IMR-90 (cell line): ENCODE results near the gene HNMT. TPM values are rescaled to one million over a fixed set of nuclear protein-coding genes. Genes with fewer than 3 reads are reported as not detected.
A peak's percentile ranks its signal among the peaks of the same experiment; 100 is the strongest.

Experiments used
- ATAC-seq: fragments of 200-7000 bp; cut with Tn5 transposase; 2 replicates; pipeline ENCODE4 v1.9.1; 2020; ENCODE audit warnings: low read depth, mild to moderate bottlenecking, moderate library complexity
- BruUV-seq: library from RNA; stranded (reverse); fragments of 400-500 nt; replicated peaks from 2 replicates; lab custom pipeline; 2021; lab: Mats Ljungman, UMichigan
- CTCF ChIA-PET: fragments of 300-600 bp; formaldehyde crosslinking; extraction: SDS; loops from one replicate; lab custom pipeline; 2021; ENCODE audit warnings: antibody characterized with exemption; lab: Yijun Ruan, JAX
- POLR2A ChIA-PET: fragments of 300-600 bp; sonication (Branson Sonifier 250); formaldehyde crosslinking; loops from one replicate; lab custom pipeline; 2022; ENCODE audit warnings: antibody characterized with exemption; ENCODE audit not compliant: unreplicated experiment; lab: Charles Lee
- DNase-seq: peaks from one replicate; pipeline ENCODE4 v3.0.0; 2013
- H2AFZ ChIP-seq: replicated peaks from 2 replicates; pipeline ENCODE3; 2013; ENCODE audit warnings: low read length, mild to moderate bottlenecking; ENCODE audit not compliant: poor library complexity
- H2AK5ac ChIP-seq: 2 replicates; pipeline ENCODE4 v1.6.1; 2013; ENCODE audit warnings: low read depth, low read length, inconsistent platforms
- H2AK9ac ChIP-seq: replicated peaks from 2 replicates; pipeline ENCODE3; 2013; ENCODE audit warnings: mild to moderate bottlenecking, low read depth, low read length, moderate library complexity; ENCODE audit not compliant: poor library complexity
- H2BK120ac ChIP-seq: 2 replicates; pipeline ENCODE4 v1.6.1; 2013; ENCODE audit warnings: low read depth, low read length, inconsistent platforms
- H2BK15ac ChIP-seq: 3 replicates; pipeline ENCODE4 v1.6.1; 2013; ENCODE audit warnings: low read depth, low read length, inconsistent platforms
- H2BK20ac ChIP-seq: 2 replicates; pipeline ENCODE4 v1.6.1; 2013; ENCODE audit warnings: low read depth, mild to moderate bottlenecking, inconsistent platforms, low read length, moderate library complexity
- H2BK5ac ChIP-seq: 2 replicates; pipeline ENCODE4 v1.6.1; 2013; ENCODE audit warnings: mild to moderate bottlenecking, low read depth, low read length, inconsistent platforms; ENCODE audit not compliant: poor library complexity, severe bottlenecking
- H3K14ac ChIP-seq: replicated peaks from 2 replicates; pipeline ENCODE4 v1.6.1; 2013; ENCODE audit warnings: low read depth, low read length, inconsistent platforms
- H3K18ac ChIP-seq: 2 replicates; pipeline ENCODE4 v1.6.1; 2013; ENCODE audit warnings: low read depth, low read length, control low read depth
- H3K23ac ChIP-seq: 2 replicates; pipeline ENCODE4 v1.6.1; 2013; ENCODE audit warnings: low read depth, low read length, inconsistent platforms
- H3K27ac ChIP-seq: 2 replicates; pipeline ENCODE4 v1.5.1; 2013; ENCODE audit warnings: mild to moderate bottlenecking, control low read depth, low read length; ENCODE audit not compliant: insufficient read depth
- H3K27me3 ChIP-seq: 2 replicates; pipeline ENCODE4 v1.6.1; 2013; ENCODE audit warnings: low read length; ENCODE audit not compliant: control insufficient read depth, insufficient read depth
- H3K36me3 ChIP-seq: 2 replicates; pipeline ENCODE4 v1.6.1; 2013; ENCODE audit warnings: low read length, mixed read lengths; ENCODE audit not compliant: control insufficient read depth, insufficient read depth
- H3K4ac ChIP-seq: 2 replicates; pipeline ENCODE4 v1.6.1; 2013; ENCODE audit warnings: low read depth, low read length, inconsistent platforms
- H3K4me1 ChIP-seq: 2 replicates; pipeline ENCODE4 v1.6.1; 2013; ENCODE audit warnings: low read length, mixed read lengths; ENCODE audit not compliant: control insufficient read depth, insufficient read depth
- H3K4me2 ChIP-seq: 2 replicates; pipeline ENCODE4 v1.6.1; 2013; ENCODE audit warnings: low read depth, mild to moderate bottlenecking, control low read depth, low read length, moderate library complexity
- H3K4me3 ChIP-seq: 2 replicates; pipeline ENCODE4 v1.5.1; 2013; ENCODE audit warnings: low read depth, mild to moderate bottlenecking, control low read depth, low read length, moderate library complexity; ENCODE audit not compliant: insufficient read depth
- H3K56ac ChIP-seq: 2 replicates; pipeline ENCODE4 v1.6.1; 2013; ENCODE audit warnings: low read length, inconsistent platforms; ENCODE audit not compliant: insufficient read depth; ENCODE audit errors: extremely low read depth
- H3K79me1 ChIP-seq, 2 experiments: 2 replicates each; pipeline ENCODE4 v1.6.1; 2013; ENCODE audit warnings: low read length in 2 of 2, inconsistent platforms in 1 of 2, low read depth in 1 of 2
- H3K9ac ChIP-seq: 2 replicates; pipeline ENCODE4 v1.6.1; 2013; ENCODE audit warnings: low read depth, low read length, control low read depth
- H3K9me1 ChIP-seq: 2 replicates; pipeline ENCODE4 v1.6.1; 2013; ENCODE audit warnings: low read length, inconsistent platforms; ENCODE audit not compliant: insufficient read depth
- H3K9me3 ChIP-seq: 2 replicates; pipeline ENCODE4 v1.6.1; 2013; ENCODE audit warnings: low read length; ENCODE audit not compliant: control insufficient read depth, insufficient read depth
- H4K20me1 ChIP-seq: 2 replicates; pipeline ENCODE4 v1.6.1; 2013; ENCODE audit warnings: low read length, inconsistent platforms; ENCODE audit not compliant: insufficient read depth
- H4K5ac ChIP-seq: 2 replicates; pipeline ENCODE4 v1.6.1; 2013; ENCODE audit warnings: mild to moderate bottlenecking, low read depth, low read length, control low read depth
- H4K8ac ChIP-seq, 2 experiments: 2 replicates each; pipeline ENCODE4 v1.6.1; 2013; ENCODE audit warnings: low read depth in 2 of 2, low read length in 2 of 2, control low read depth in 1 of 2, inconsistent platforms in 1 of 2
- H4K91ac ChIP-seq: 2 replicates; pipeline ENCODE4 v1.6.1; 2013; ENCODE audit warnings: low read depth, low read length, inconsistent platforms; ENCODE audit not compliant: insufficient read depth
- CEBPB ChIP-seq: IDR thresholded peaks from 2 replicates; pipeline ENCODE4 v1.6.1; 2012; ENCODE audit warnings: low read depth, low read length, improper control_type of control experiment
- WGBS, 2 experiments: methylation state at CpG; one replicate each; pipeline versions ENCODE4 v1.1.5 to v1.1.7; 2013; ENCODE audit warnings: missing lambda C conversion rate in 2 of 2; ENCODE audit not compliant: insufficient read length in 1 of 2; ENCODE audit errors: extremely low coverage in 2 of 2; 5-methylcytosine and 5-hydroxymethylcytosine counted together
- dilution Hi-C: fragments of 300-500 bp; cut with HindIII; formaldehyde crosslinking; loops from one replicate; pipeline ENCODE4 v1.14.3; 2018; ENCODE audit warnings: low sequenced_read_pairs; ENCODE audit not compliant: unreplicated experiment
- in situ Hi-C: fragments of 300-500 bp; cut with MboI; formaldehyde crosslinking; loops from 3 replicates; pipeline ENCODE4 v1.14.3; 2019; ENCODE audit warnings: low sequenced_read_pairs, inconsistent platforms, mixed read lengths
- intact Hi-C: fragments of 100-400 bp; cut with micrococcal nuclease; formaldehyde crosslinking; loops from 2 replicates; pipeline ENCODE4 v1.10.0; 2022
- polyA plus RNA-seq, 3 experiments: library from polyadenylated mRNA; depleted of rRNA; stranded (reverse); fragments of >200 nt; gene quantifications; 2 replicates each; pipeline ENCODE4 v1.2.3, GENCODE V29; 2012; ENCODE audit warnings: low replicate concordance in 1 of 3
- total RNA-seq: library from RNA; depleted of rRNA; stranded (reverse); fragments of >200 nt; gene quantifications from 2 replicates; pipeline ENCODE4 v1.2.3, GENCODE V29; 2012
- TF ChIP-seq, protein P1 (sequence below): conservative IDR thresholded peaks from 2 replicates; pipeline ENCODE4 v1.5.1; 2012; ENCODE audit warnings: mild to moderate bottlenecking, low read depth, low read length, improper control_type of control experiment

The HNMT gene
- total and polyA plus RNA-seq, 2 of the 4 experiments (the other 2 are of a cell fraction): 6.4 to 14.2 TPM

DNA sequence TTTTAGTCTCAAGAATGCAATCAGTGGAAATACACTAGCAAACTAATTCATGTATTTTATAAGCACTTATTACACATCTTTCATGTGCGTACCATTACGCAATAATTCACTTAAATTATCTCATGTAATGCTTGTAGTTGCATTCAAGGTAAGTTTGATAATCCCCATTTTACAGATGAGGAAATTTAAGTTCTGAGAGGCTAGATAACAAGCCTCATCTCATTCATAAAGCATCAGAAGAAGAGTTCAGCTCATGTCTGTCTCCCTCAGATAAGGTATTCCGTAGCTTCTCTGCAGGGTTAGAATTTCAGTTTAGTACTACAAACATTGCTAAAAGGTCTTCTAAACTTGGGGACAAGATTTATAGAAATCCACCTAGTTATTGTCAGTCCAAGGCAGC, 47.8 kb downstream of the HNMT start:
- H2BK120ac ChIP-seq: no peak overlapping the region
- intact Hi-C loops (no loop called here), in situ Hi-C loops (no loop called here), dilution Hi-C loops (no loop called here)
- peak; percentile 88 for TF ChIP-seq CEBPB
- TF ChIP-seq, protein P1, sequence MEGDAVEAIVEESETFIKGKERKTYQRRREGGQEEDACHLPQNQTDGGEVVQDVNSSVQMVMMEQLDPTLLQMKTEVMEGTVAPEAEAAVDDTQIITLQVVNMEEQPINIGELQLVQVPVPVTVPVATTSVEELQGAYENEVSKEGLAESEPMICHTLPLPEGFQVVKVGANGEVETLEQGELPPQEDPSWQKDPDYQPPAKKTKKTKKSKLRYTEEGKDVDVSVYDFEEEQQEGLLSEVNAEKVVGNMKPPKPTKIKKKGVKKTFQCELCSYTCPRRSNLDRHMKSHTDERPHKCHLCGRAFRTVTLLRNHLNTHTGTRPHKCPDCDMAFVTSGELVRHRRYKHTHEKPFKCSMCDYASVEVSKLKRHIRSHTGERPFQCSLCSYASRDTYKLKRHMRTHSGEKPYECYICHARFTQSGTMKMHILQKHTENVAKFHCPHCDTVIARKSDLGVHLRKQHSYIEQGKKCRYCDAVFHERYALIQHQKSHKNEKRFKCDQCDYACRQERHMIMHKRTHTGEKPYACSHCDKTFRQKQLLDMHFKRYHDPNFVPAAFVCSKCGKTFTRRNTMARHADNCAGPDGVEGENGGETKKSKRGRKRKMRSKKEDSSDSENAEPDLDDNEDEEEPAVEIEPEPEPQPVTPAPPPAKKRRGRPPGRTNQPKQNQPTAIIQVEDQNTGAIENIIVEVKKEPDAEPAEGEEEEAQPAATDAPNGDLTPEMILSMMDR: no peak
- no peak overlapping the region for H2AK9ac ChIP-seq
- no peak overlapping the region for H3K27ac ChIP-seq
- ChIA-PET CTCF (no interaction called here), POLR2A (no interaction called here)
- no TSS peak for BruUV-seq
- no CpG with 5 or more reads among the region's 3 CpGs for WGBS, 2 experiments
- no peaks in the 10 kb centered on the region for H3K9me1 ChIP-seq
- H3K18ac ChIP-seq: no peak overlapping the region
- H4K91ac ChIP-seq: no peak overlapping the region
- H4K8ac ChIP-seq: no peak overlapping the region
- H2BK5ac ChIP-seq: no peak overlapping the region
- H3K9me3 ChIP-seq: no peaks in the 10 kb centered on the region
- H2BK20ac ChIP-seq: no peak overlapping the region
- no peak for ATAC-seq
- H3K14ac ChIP-seq: no peak overlapping the region
- no peak overlapping the region for H2AFZ ChIP-seq
- no peaks in the 10 kb centered on the region for H4K20me1 ChIP-seq
- H3K4ac ChIP-seq: no peak overlapping the region
- H3K4me3 ChIP-seq: no peak overlapping the region
- H2AK5ac ChIP-seq: no peak overlapping the region
- H2BK15ac ChIP-seq: no peak overlapping the region
- DNase-seq: no peak
- H3K27me3 ChIP-seq: no peaks in the 10 kb centered on the region
- no peaks in the 10 kb centered on the region for H3K36me3 ChIP-seq
- H3K56ac ChIP-seq: no peak overlapping the region
- no peak overlapping the region for H3K9ac ChIP-seq
- no peaks in the 10 kb centered on the region for H3K4me1 ChIP-seq
- no peak overlapping the region for H3K23ac ChIP-seq
- no peak overlapping the region for H3K4me2 ChIP-seq
- no peak overlapping the region for H4K5ac ChIP-seq
- H3K79me1 ChIP-seq: no peaks in the 10 kb centered on the region
